Calu3 (cell line): ENCODE results near the gene MUC12. TPM values are rescaled to one million over a fixed set of nuclear protein-coding genes. Genes with fewer than 3 reads are reported as not detected.
"Not testable (repeated sequence)": the region's sequence is repeated elsewhere in the genome, so short reads cannot be mapped to it uniquely, and the experiment has no call there.

ENCODE experiments used
- BruUV-seq: library from RNA; stranded (reverse); fragments of 400-500 nt; replicated peaks from 2 replicates; lab custom pipeline; 2021; lab: Mats Ljungman, UMichigan
- CTCF ChIA-PET: fragments of 300-600 bp; sonication (Branson Sonifier 250); formaldehyde crosslinking; loops from one replicate; lab custom pipeline; 2022; ENCODE audit warnings: antibody characterized with exemption; lab: Charles Lee
- DNase-seq: peaks from one replicate; pipeline ENCODE4 v3.0.0; 2022
- H3K27ac Mint-ChIP-seq: one replicate; pipeline ENCODE4 v1.8.0; 2022; ENCODE audit warnings: mixed read lengths; ENCODE audit not compliant: unreplicated experiment
- H3K27me3 Mint-ChIP-seq: one replicate; pipeline ENCODE4 v1.8.0; 2022; ENCODE audit warnings: mixed read lengths; ENCODE audit not compliant: unreplicated experiment
- H3K36me3 Mint-ChIP-seq: one replicate; pipeline ENCODE4 v1.8.0; 2022; ENCODE audit warnings: mild to moderate bottlenecking, moderate library complexity, mixed read lengths; ENCODE audit not compliant: insufficient read depth, unreplicated experiment
- H3K4me1 Mint-ChIP-seq: one replicate; pipeline ENCODE4 v1.8.0; 2022; ENCODE audit warnings: mild to moderate bottlenecking, low read depth, mixed read lengths; ENCODE audit not compliant: unreplicated experiment
- H3K4me3 Mint-ChIP-seq: one replicate; pipeline ENCODE4 v1.8.0; 2022; ENCODE audit warnings: mild to moderate bottlenecking, low read depth, moderate library complexity, mixed read lengths; ENCODE audit not compliant: unreplicated experiment
- H3K9me3 Mint-ChIP-seq: one replicate; pipeline ENCODE4 v1.8.0; 2022; ENCODE audit warnings: low read depth, mixed read lengths; ENCODE audit not compliant: unreplicated experiment
- intact Hi-C: fragments of 100-400 bp; cut with micrococcal nuclease; formaldehyde crosslinking; loops from one replicate; pipeline ENCODE4 v1.10.0; 2022; ENCODE audit not compliant: unreplicated experiment
- total RNA-seq: library from RNA; stranded (reverse); gene quantifications from 2 replicates; pipeline ENCODE4 v1.2.3, GENCODE V29; 2022
- TF ChIP-seq, protein P1 (sequence below): fragments of 200-600 bp; IDR thresholded peaks from one replicate; pipeline ENCODE4 v1.8.0; 2022; ENCODE audit warnings: antibody characterized with exemption; ENCODE audit not compliant: unreplicated experiment

Gene MUC12
- total RNA-seq, 1 experiment from 2014 or later = 0.59 TPM

DNA sequence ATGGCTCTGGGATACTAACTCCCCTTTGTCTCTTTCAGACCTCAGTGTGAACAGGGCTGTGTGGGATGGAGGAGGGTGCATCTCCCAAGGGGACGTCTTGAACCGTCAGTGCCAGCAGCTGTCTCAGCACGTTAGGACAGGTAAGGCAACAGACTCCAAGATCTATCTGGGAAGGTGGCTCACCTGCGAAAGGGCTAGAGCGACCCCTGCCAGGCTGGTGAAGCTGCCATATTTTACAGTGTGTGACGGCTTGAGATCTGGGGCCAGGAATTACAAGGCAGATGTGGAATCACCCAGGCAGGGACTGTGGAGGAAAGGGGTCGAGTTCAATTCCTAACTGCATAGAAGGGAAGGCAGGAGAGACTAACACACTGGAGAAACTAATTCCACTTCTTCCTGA is 61.7 kb downstream of the MUC12 start:
- DNase-seq = no peak
- CTCF ChIA-PET = interaction anchor here (0.6 kb wide), 1 partner anchor 129 kb away, joined by 4 read pairs; no protein-coding TSS in a partner anchor
- no peak overlapping the region for H3K4me3 Mint-ChIP-seq

DNA sequence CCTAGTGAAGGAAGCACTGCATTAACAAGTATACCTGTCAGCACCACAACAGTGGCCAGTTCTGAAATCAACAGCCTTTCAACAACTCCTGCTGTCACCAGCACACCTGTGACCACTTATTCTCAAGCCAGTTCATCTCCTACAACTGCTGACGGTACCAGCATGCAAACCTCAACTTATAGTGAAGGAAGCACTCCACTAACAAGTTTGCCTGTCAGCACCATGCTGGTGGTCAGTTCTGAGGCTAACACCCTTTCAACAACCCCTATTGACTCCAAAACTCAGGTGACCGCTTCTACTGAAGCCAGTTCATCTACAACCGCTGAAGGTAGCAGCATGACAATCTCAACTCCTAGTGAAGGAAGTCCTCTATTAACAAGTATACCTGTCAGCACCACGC is 66.6 kb downstream of the MUC12 start:
- TF ChIP-seq, protein P1, sequence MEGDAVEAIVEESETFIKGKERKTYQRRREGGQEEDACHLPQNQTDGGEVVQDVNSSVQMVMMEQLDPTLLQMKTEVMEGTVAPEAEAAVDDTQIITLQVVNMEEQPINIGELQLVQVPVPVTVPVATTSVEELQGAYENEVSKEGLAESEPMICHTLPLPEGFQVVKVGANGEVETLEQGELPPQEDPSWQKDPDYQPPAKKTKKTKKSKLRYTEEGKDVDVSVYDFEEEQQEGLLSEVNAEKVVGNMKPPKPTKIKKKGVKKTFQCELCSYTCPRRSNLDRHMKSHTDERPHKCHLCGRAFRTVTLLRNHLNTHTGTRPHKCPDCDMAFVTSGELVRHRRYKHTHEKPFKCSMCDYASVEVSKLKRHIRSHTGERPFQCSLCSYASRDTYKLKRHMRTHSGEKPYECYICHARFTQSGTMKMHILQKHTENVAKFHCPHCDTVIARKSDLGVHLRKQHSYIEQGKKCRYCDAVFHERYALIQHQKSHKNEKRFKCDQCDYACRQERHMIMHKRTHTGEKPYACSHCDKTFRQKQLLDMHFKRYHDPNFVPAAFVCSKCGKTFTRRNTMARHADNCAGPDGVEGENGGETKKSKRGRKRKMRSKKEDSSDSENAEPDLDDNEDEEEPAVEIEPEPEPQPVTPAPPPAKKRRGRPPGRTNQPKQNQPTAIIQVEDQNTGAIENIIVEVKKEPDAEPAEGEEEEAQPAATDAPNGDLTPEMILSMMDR = no peak
- no peak overlapping the region for H3K27ac Mint-ChIP-seq
- CTCF ChIA-PET = no interaction called here
- no peaks in the 10 kb centered on the region for H3K27me3 Mint-ChIP-seq
- H3K4me3 Mint-ChIP-seq = no peak overlapping the region
- intact Hi-C loops = no loop called here
- H3K9me3 Mint-ChIP-seq = no peaks in the 10 kb centered on the region
- H3K36me3 Mint-ChIP-seq = no peaks in the 10 kb centered on the region
- H3K4me1 Mint-ChIP-seq = no peaks in the 10 kb centered on the region
- no peak for DNase-seq
- BruUV-seq = no TSS peak

More for the DNA sequence above, 61.7 kb downstream of the MUC12 start:
- no peaks in the 10 kb centered on the region for H3K4me1 Mint-ChIP-seq
- H3K36me3 Mint-ChIP-seq = no peaks in the 10 kb centered on the region
- no peak overlapping the region for H3K27ac Mint-ChIP-seq
- BruUV-seq = no TSS peak
- intact Hi-C loops = no loop called here
- TF ChIP-seq, protein P1 = no peak
- no peaks in the 10 kb centered on the region for H3K27me3 Mint-ChIP-seq
- H3K9me3 Mint-ChIP-seq = no peaks in the 10 kb centered on the region

DNA sequence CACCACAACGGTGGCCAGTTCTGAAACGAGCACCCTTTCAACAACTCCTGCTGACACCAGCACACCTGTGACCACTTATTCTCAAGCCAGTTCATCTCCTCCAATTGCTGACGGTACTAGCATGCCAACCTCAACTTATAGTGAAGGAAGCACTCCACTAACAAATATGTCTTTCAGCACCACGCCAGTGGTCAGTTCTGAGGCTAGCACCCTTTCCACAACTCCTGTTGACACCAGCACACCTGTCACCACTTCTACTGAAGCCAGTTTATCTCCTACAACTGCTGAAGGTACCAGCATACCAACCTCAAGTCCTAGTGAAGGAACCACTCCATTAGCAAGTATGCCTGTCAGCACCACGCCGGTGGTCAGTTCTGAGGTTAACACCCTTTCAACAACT is 71.9 kb downstream of the MUC12 start:
- H3K9me3 Mint-ChIP-seq, CTCF ChIA-PET, H3K36me3 Mint-ChIP-seq, DNase-seq, BruUV-seq, H3K4me3 Mint-ChIP-seq, H3K4me1 Mint-ChIP-seq, intact Hi-C loops, H3K27me3 Mint-ChIP-seq, H3K27ac Mint-ChIP-seq: not testable (repeated sequence)

DNA sequence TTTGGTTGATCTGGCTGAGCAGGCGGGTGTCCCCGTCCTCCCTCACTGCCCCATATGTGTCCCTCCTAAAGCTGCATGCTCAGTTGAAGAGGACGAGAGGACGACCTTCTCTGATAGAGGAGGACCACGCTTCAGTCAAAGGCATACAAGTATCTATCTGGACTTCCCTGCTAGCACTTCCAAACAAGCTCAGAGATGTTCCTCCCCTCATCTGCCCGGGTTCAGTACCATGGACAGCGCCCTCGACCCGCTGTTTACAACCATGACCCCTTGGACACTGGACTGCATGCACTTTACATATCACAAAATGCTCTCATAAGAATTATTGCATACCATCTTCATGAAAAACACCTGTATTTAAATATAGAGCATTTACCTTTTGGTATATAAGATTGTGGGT is 89.0 kb downstream of the MUC12 start:
- BruUV-seq = no TSS peak
- no peaks in the 10 kb centered on the region for H3K9me3 Mint-ChIP-seq
- H3K27me3 Mint-ChIP-seq = peaks cover 46% of the 10 kb centered on the region
- peaks cover 4% of the 10 kb centered on the region for H3K36me3 Mint-ChIP-seq
- intact Hi-C loops = loop anchor here (5.0 kb wide), 1 partner anchor 91 kb away; the partner anchor contains the start of gene MUC12
- no peak overlapping the region for H3K4me3 Mint-ChIP-seq
- H3K4me1 Mint-ChIP-seq = no peaks in the 10 kb centered on the region
- CTCF ChIA-PET = interaction anchor here (0.5 kb wide), 1 partner anchor 12 kb away, joined by 3 read pairs; no protein-coding TSS in a partner anchor
- DNase-seq = peak; percentile 20
- H3K27ac Mint-ChIP-seq = no peak overlapping the region
- TF ChIP-seq, protein P1 = no peak

DNA sequence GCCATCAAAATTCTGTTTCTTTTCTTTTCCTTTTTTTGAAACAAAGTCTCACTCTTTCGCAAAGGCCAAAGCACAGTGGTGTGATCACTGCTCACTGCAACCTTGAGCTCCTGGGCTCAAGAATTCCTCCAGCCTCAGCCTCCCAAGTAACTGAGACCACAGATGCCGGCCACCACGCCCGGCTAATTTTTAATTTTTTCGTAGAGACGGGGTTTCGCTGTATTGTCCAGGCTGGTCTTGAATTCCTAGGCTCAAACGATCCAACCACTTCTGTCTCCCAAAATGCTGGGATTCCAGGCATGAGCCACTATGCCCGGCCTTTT is 90.2 kb downstream of the MUC12 start:
- CTCF ChIA-PET = interaction anchor here (0.7 kb wide), 1 partner anchor 132 kb away, joined by 6 read pairs; no protein-coding TSS in a partner anchor
- H3K4me3 Mint-ChIP-seq = no peak overlapping the region
- H3K36me3 Mint-ChIP-seq = peaks cover 4% of the 10 kb centered on the region
- H3K27ac Mint-ChIP-seq = no peak overlapping the region
- DNase-seq = no peak
- BruUV-seq = no TSS peak
- TF ChIP-seq, protein P1 = no peak
- no peaks in the 10 kb centered on the region for H3K9me3 Mint-ChIP-seq
- intact Hi-C loops = loop anchor here (1.0 to 5.0 kb wide), 2 partner anchors 92 to 162 kb away; partner anchors contain the start of gene MUC12
- H3K27me3 Mint-ChIP-seq = peaks cover 46% of the 10 kb centered on the region
- H3K4me1 Mint-ChIP-seq = no peaks in the 10 kb centered on the region
